IMR-90 (cell line): Measurements from ENCODE around the gene HADH. TPM values are rescaled to one million over a fixed set of nuclear protein-coding genes. Genes with fewer than 3 reads are reported as not detected.

Source experiments
- ATAC-seq: fragments of 200-7000 bp; cut with Tn5 transposase; 2 replicates; pipeline ENCODE4 v1.9.1; 2020; ENCODE audit warnings: low read depth, mild to moderate bottlenecking, moderate library complexity
- BruUV-seq: library from RNA; stranded (reverse); fragments of 400-500 nt; replicated peaks from 2 replicates; lab custom pipeline; 2021; lab: Mats Ljungman, UMichigan
- CTCF ChIA-PET: fragments of 300-600 bp; formaldehyde crosslinking; extraction: SDS; loops from one replicate; lab custom pipeline; 2021; ENCODE audit warnings: antibody characterized with exemption; lab: Yijun Ruan, JAX
- POLR2A ChIA-PET: fragments of 300-600 bp; sonication (Branson Sonifier 250); formaldehyde crosslinking; loops from one replicate; lab custom pipeline; 2022; ENCODE audit warnings: antibody characterized with exemption; ENCODE audit not compliant: unreplicated experiment; lab: Charles Lee
- DNase-seq: peaks from one replicate; pipeline ENCODE4 v3.0.0; 2013
- H2AFZ ChIP-seq: replicated peaks from 2 replicates; pipeline ENCODE3; 2013; ENCODE audit warnings: low read length, mild to moderate bottlenecking; ENCODE audit not compliant: poor library complexity
- H2AK5ac ChIP-seq: 2 replicates; pipeline ENCODE4 v1.6.1; 2013; ENCODE audit warnings: low read depth, low read length, inconsistent platforms
- H2AK9ac ChIP-seq: replicated peaks from 2 replicates; pipeline ENCODE3; 2013; ENCODE audit warnings: mild to moderate bottlenecking, low read depth, low read length, moderate library complexity; ENCODE audit not compliant: poor library complexity
- H2BK120ac ChIP-seq: 2 replicates; pipeline ENCODE4 v1.6.1; 2013; ENCODE audit warnings: low read depth, low read length, inconsistent platforms
- H2BK15ac ChIP-seq: 3 replicates; pipeline ENCODE4 v1.6.1; 2013; ENCODE audit warnings: low read depth, low read length, inconsistent platforms
- H2BK20ac ChIP-seq: 2 replicates; pipeline ENCODE4 v1.6.1; 2013; ENCODE audit warnings: low read depth, mild to moderate bottlenecking, inconsistent platforms, low read length, moderate library complexity
- H2BK5ac ChIP-seq: 2 replicates; pipeline ENCODE4 v1.6.1; 2013; ENCODE audit warnings: mild to moderate bottlenecking, low read depth, low read length, inconsistent platforms; ENCODE audit not compliant: poor library complexity, severe bottlenecking
- H3K14ac ChIP-seq: replicated peaks from 2 replicates; pipeline ENCODE4 v1.6.1; 2013; ENCODE audit warnings: low read depth, low read length, inconsistent platforms
- H3K18ac ChIP-seq: 2 replicates; pipeline ENCODE4 v1.6.1; 2013; ENCODE audit warnings: low read depth, low read length, control low read depth
- H3K23ac ChIP-seq: 2 replicates; pipeline ENCODE4 v1.6.1; 2013; ENCODE audit warnings: low read depth, low read length, inconsistent platforms
- H3K27ac ChIP-seq: 2 replicates; pipeline ENCODE4 v1.5.1; 2013; ENCODE audit warnings: mild to moderate bottlenecking, control low read depth, low read length; ENCODE audit not compliant: insufficient read depth
- H3K27me3 ChIP-seq: 2 replicates; pipeline ENCODE4 v1.6.1; 2013; ENCODE audit warnings: low read length; ENCODE audit not compliant: control insufficient read depth, insufficient read depth
- H3K36me3 ChIP-seq: 2 replicates; pipeline ENCODE4 v1.6.1; 2013; ENCODE audit warnings: low read length, mixed read lengths; ENCODE audit not compliant: control insufficient read depth, insufficient read depth
- H3K4ac ChIP-seq: 2 replicates; pipeline ENCODE4 v1.6.1; 2013; ENCODE audit warnings: low read depth, low read length, inconsistent platforms
- H3K4me1 ChIP-seq: 2 replicates; pipeline ENCODE4 v1.6.1; 2013; ENCODE audit warnings: low read length, mixed read lengths; ENCODE audit not compliant: control insufficient read depth, insufficient read depth
- H3K4me2 ChIP-seq: 2 replicates; pipeline ENCODE4 v1.6.1; 2013; ENCODE audit warnings: low read depth, mild to moderate bottlenecking, control low read depth, low read length, moderate library complexity
- H3K4me3 ChIP-seq: 2 replicates; pipeline ENCODE4 v1.5.1; 2013; ENCODE audit warnings: low read depth, mild to moderate bottlenecking, control low read depth, low read length, moderate library complexity; ENCODE audit not compliant: insufficient read depth
- H3K56ac ChIP-seq: 2 replicates; pipeline ENCODE4 v1.6.1; 2013; ENCODE audit warnings: low read length, inconsistent platforms; ENCODE audit not compliant: insufficient read depth; ENCODE audit errors: extremely low read depth
- H3K79me1 ChIP-seq, 2 experiments: 2 replicates each; pipeline ENCODE4 v1.6.1; 2013; ENCODE audit warnings: low read length in 2 of 2, inconsistent platforms in 1 of 2, low read depth in 1 of 2
- H3K9ac ChIP-seq: 2 replicates; pipeline ENCODE4 v1.6.1; 2013; ENCODE audit warnings: low read depth, low read length, control low read depth
- H3K9me1 ChIP-seq: 2 replicates; pipeline ENCODE4 v1.6.1; 2013; ENCODE audit warnings: low read length, inconsistent platforms; ENCODE audit not compliant: insufficient read depth
- H3K9me3 ChIP-seq: 2 replicates; pipeline ENCODE4 v1.6.1; 2013; ENCODE audit warnings: low read length; ENCODE audit not compliant: control insufficient read depth, insufficient read depth
- H4K20me1 ChIP-seq: 2 replicates; pipeline ENCODE4 v1.6.1; 2013; ENCODE audit warnings: low read length, inconsistent platforms; ENCODE audit not compliant: insufficient read depth
- H4K5ac ChIP-seq: 2 replicates; pipeline ENCODE4 v1.6.1; 2013; ENCODE audit warnings: mild to moderate bottlenecking, low read depth, low read length, control low read depth
- H4K8ac ChIP-seq, 2 experiments: 2 replicates each; pipeline ENCODE4 v1.6.1; 2013; ENCODE audit warnings: low read depth in 2 of 2, low read length in 2 of 2, control low read depth in 1 of 2, inconsistent platforms in 1 of 2
- H4K91ac ChIP-seq: 2 replicates; pipeline ENCODE4 v1.6.1; 2013; ENCODE audit warnings: low read depth, low read length, inconsistent platforms; ENCODE audit not compliant: insufficient read depth
- BHLHE40 ChIP-seq: fragments of 150-350 bp; IDR thresholded peaks from 2 replicates; pipeline ENCODE4 v1.6.1; 2016; ENCODE audit warnings: mild to moderate bottlenecking, low read depth, low read length
- CEBPB ChIP-seq: IDR thresholded peaks from 2 replicates; pipeline ENCODE4 v1.6.1; 2012; ENCODE audit warnings: low read depth, low read length, improper control_type of control experiment
- CHD1 ChIP-seq: IDR thresholded peaks from 2 replicates; pipeline ENCODE4 v1.6.1; 2012; ENCODE audit warnings: low read depth, low read length, improper control_type of control experiment
- CTCF ChIP-seq: conservative IDR thresholded peaks from 2 replicates; pipeline ENCODE4 v1.5.1; 2012; ENCODE audit warnings: mild to moderate bottlenecking, low read depth, low read length, improper control_type of control experiment
- ELK1 ChIP-seq: fragments of 150-350 bp; IDR thresholded peaks from 2 replicates; pipeline ENCODE4 v1.6.1; 2016; ENCODE audit warnings: low read depth, mild to moderate bottlenecking, low read length, moderate library complexity, borderline replicate concordance
- FOS ChIP-seq: fragments of 150-350 bp; IDR thresholded peaks from 2 replicates; pipeline ENCODE4 v1.6.1; 2016; ENCODE audit warnings: low read depth, low read length
- MAFK ChIP-seq: IDR thresholded peaks from 2 replicates; pipeline ENCODE4 v1.6.1; 2012; ENCODE audit warnings: low read depth, low read length, improper control_type of control experiment
- MAZ ChIP-seq: IDR thresholded peaks from 2 replicates; pipeline ENCODE4 v1.6.1; 2012; ENCODE audit warnings: low read depth, mild to moderate bottlenecking, low read length, improper control_type of control experiment, moderate library complexity, borderline replicate concordance
- MXI1 ChIP-seq: IDR thresholded peaks from 2 replicates; pipeline ENCODE4 v1.6.1; 2012; ENCODE audit warnings: low read depth, mild to moderate bottlenecking, low read length, moderate library complexity, borderline replicate concordance
- NFE2L2 ChIP-seq: fragments of 150-350 bp; IDR thresholded peaks from 2 replicates; pipeline ENCODE4 v1.6.1; 2016; ENCODE audit warnings: low read depth, mild to moderate bottlenecking, low read length
- POLR2A ChIP-seq: IDR thresholded peaks from 2 replicates; pipeline ENCODE4 v1.6.1; 2012; ENCODE audit warnings: mild to moderate bottlenecking, low read depth, low read length
- RAD21 ChIP-seq: IDR thresholded peaks from 2 replicates; pipeline ENCODE4 v1.6.1; 2012; ENCODE audit warnings: low read length, improper control_type of control experiment
- RCOR1 ChIP-seq: IDR thresholded peaks from 2 replicates; pipeline ENCODE4 v1.6.1; 2012; ENCODE audit warnings: mild to moderate bottlenecking, low read length, improper control_type of control experiment; ENCODE audit not compliant: insufficient replicate concordance
- RFX5 ChIP-seq: IDR thresholded peaks from 2 replicates; pipeline ENCODE4 v1.8.0; 2012; ENCODE audit warnings: low read depth, mild to moderate bottlenecking, low read length, moderate library complexity
- SMC3 ChIP-seq: fragments of 150-350 bp; IDR thresholded peaks from 2 replicates; pipeline ENCODE4 v1.6.1; 2016; ENCODE audit warnings: low read depth, mild to moderate bottlenecking, antibody characterized with exemption, low read length, moderate library complexity
- USF2 ChIP-seq: fragments of 150-350 bp; IDR thresholded peaks from 2 replicates; pipeline ENCODE4 v1.6.1; 2017; ENCODE audit warnings: mild to moderate bottlenecking, antibody characterized with exemption, low read length, low read depth
- WGBS, 2 experiments: methylation state at CpG; one replicate each; pipeline versions ENCODE4 v1.1.5 to v1.1.7; 2013; ENCODE audit warnings: missing lambda C conversion rate in 2 of 2; ENCODE audit not compliant: insufficient read length in 1 of 2; ENCODE audit errors: extremely low coverage in 2 of 2; 5-methylcytosine and 5-hydroxymethylcytosine counted together
- dilution Hi-C: fragments of 300-500 bp; cut with HindIII; formaldehyde crosslinking; loops from one replicate; pipeline ENCODE4 v1.14.3; 2018; ENCODE audit warnings: low sequenced_read_pairs; ENCODE audit not compliant: unreplicated experiment
- in situ Hi-C: fragments of 300-500 bp; cut with MboI; formaldehyde crosslinking; loops from 3 replicates; pipeline ENCODE4 v1.14.3; 2019; ENCODE audit warnings: low sequenced_read_pairs, inconsistent platforms, mixed read lengths
- intact Hi-C: fragments of 100-400 bp; cut with micrococcal nuclease; formaldehyde crosslinking; loops from 2 replicates; pipeline ENCODE4 v1.10.0; 2022
- polyA plus RNA-seq, 3 experiments: library from polyadenylated mRNA; depleted of rRNA; stranded (reverse); fragments of >200 nt; gene quantifications; 2 replicates each; pipeline ENCODE4 v1.2.3, GENCODE V29; 2012; ENCODE audit warnings: low replicate concordance in 1 of 3
- total RNA-seq: library from RNA; depleted of rRNA; stranded (reverse); fragments of >200 nt; gene quantifications from 2 replicates; pipeline ENCODE4 v1.2.3, GENCODE V29; 2012

Gene HADH
- total and polyA plus RNA-seq, 2 of the 4 experiments (the other 2 are of a cell fraction), result 6.8 to 22.6 TPM

DNA sequence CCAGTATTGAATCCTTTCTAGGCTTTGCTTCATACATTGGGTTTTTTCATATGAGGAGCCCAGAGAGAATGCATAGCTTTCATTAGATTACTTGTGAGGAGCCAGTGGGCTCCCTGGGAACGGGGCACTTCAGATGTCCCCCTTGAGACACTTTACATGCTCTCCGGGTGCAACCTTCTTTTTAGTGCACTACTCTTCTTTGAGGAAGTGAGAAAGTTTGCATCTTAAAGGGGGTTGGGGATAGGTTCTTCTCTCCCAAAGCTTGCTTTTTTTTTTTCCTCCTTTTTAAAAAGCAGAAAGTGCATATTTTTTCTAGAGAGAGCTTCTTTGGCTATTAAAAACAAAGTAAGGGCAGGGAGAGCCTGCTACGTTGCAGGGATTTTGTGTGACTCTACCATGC is 4.3 kb downstream of the HADH start:
- CTCF ChIA-PET, result interaction anchor here (0.6 kb wide), 2 partner anchors 473 to 792 kb away, joined by 3 to 4 read pairs; no protein-coding TSS in a partner anchor
- no peak for ATAC-seq

More for the DNA sequence above, 4.3 kb downstream of the HADH start:
- no peak overlapping the region for H3K18ac ChIP-seq
- no peak overlapping the region for H2AK9ac ChIP-seq
- no peaks in the 10 kb centered on the region for H3K27me3 ChIP-seq
- no peak overlapping the region for H2BK120ac ChIP-seq
- no peak overlapping the region for H3K4ac ChIP-seq
- TF ChIP-seq SMC3 (no peak), FOS (no peak), POLR2A (no peak), CHD1 (no peak), MAZ (no peak), CEBPB (no peak), RAD21 (no peak), MXI1 (no peak), USF2 (no peak), CTCF (no peak), MAFK (no peak), RFX5 (no peak), ELK1 (no peak), NFE2L2 (no peak), RCOR1 (no peak), BHLHE40 (no peak)
- H3K9me3 ChIP-seq, result no peaks in the 10 kb centered on the region
- no peaks in the 10 kb centered on the region for H3K36me3 ChIP-seq
- no TSS peak for BruUV-seq
- H4K5ac ChIP-seq, result no peak overlapping the region
- H3K9ac ChIP-seq, result no peak overlapping the region
- POLR2A ChIA-PET, result interaction anchor here (0.6 kb wide), 1 partner anchor 250 kb away, joined by 4 read pairs; no protein-coding TSS in a partner anchor
- H3K14ac ChIP-seq, result no peak overlapping the region
- no peak overlapping the region for H2BK5ac ChIP-seq
- no peak overlapping the region for H4K91ac ChIP-seq
- H3K23ac ChIP-seq, result no peak overlapping the region
- no peak overlapping the region for H2AFZ ChIP-seq
- no peak overlapping the region for H4K8ac ChIP-seq
- no peak overlapping the region for H3K4me3 ChIP-seq
- no CpG with 5 or more reads among the region's 3 CpGs for WGBS, 2 experiments
- H2BK15ac ChIP-seq, result no peak overlapping the region
- H3K4me1 ChIP-seq, result peaks cover 8% of the 10 kb centered on the region
- H2AK5ac ChIP-seq, result no peak overlapping the region
- no peak overlapping the region for H3K4me2 ChIP-seq
- DNase-seq, result no peak
- no peak overlapping the region for H3K56ac ChIP-seq
- peaks cover 17% of the 10 kb centered on the region for H3K9me1 ChIP-seq
- dilution Hi-C loops (no loop called here), intact Hi-C loops (loop anchor here (10.0 kb wide), 1 partner anchor 239 kb away; no protein-coding TSS in a partner anchor), in situ Hi-C loops (no loop called here)
- no peak overlapping the region for H2BK20ac ChIP-seq
- no peak overlapping the region for H3K27ac ChIP-seq
- peaks cover 14% of the 10 kb centered on the region; the same call in 1 of the 2 replicates for H4K20me1 ChIP-seq
- H3K79me1 ChIP-seq, result peaks cover 9 to 33% of the 10 kb centered on the region in 2 experiments; a peak in 3 of 4 replicates
